Inflammatory macrophage treated with lipopolysaccharide for 1 hour (primary cell): ENCODE results near the gene GOLGA6D.
A peak's percentile ranks its signal among the peaks of the same experiment; 100 is the strongest.
"Not testable (repeated sequence)": the region's sequence is repeated elsewhere in the genome, so short reads cannot be mapped to it uniquely, and the experiment has no call there.

Experiments used
- DNase-seq, 2 donors: peaks; one replicate each; pipeline ENCODE4 v3.0.0-alpha.2; 2020 to 2022

The GOLGA6D gene

DNA sequence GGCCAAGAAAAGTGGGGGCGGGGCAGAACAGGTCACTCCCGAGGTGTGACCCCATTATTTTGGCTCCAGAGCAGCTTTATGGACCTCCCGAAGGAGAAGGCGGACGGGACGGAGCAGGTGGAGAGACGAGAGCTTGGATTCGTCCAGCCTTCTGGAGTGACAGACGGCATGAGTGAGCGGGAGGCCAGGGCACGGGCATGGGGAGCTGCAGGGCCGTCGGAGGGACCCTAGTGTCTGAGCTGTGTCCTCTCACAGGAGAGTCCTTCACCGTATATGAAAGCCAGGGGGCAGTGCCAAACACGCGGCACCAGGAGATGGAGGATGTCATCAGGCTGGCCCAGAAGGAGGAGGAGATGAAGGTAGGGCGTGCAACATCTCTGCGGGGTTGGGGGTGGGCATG is 11.0 kb downstream of the GOLGA6D start:
- DNase-seq = not testable (repeated sequence)

DNA sequence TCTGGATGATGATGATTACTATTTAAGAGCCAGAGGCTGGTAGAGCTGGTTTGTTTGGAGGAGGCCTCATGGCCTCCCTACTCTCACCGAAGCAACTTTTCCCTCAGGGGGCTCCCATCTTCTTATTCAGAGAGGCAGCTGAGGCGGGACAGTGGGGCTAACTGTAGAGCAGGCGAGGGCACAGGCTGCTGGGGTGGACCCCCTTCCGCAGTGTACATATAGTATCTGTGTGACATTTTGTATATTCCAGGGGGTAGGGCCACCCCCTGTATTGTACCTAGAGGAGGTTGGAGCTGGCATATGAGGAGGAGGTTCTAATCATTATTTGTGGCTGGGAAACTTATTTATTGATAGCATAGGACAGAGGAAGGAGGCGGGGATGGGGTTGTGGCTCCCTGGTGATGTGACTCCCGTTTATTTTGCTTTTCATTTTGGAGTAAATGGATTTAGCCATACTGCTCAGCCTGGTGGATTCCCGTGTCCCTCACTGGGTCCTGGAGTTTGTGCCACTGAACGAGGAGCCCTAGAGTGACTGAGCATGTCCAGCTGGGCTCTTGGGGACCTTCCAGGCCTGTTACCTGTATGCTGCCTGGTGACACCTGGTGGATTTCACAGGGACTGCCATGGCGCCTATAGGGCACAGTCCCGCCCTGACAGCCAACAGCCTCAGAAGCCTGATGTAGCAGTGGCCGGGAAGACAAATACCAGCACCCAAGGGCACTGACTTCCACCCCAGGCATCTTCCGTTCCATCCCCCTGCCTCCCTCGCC is 16.1 kb downstream of the GOLGA6D start:
- DNase-seq = not testable (repeated sequence)

DNA sequence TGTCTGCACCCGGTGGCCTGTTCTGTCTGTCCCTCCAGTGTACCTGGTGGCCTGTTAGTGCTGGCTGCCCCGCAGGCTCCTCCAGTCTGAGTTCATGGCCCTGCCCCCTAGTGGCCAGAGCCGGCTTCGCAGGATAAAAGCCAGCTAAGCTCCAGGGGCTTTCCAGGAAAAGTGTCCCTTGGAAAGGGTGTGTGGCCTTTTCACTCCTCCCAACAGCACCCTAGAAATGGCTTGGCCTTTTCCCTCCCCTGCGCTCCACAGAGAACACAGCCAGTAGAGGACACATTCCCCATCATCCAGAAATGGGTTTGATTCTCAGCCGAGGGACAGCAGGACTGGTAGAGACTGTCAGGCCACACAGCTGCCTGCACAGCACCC is 16.7 kb downstream of the GOLGA6D start:
- not testable (repeated sequence) for DNase-seq

DNA sequence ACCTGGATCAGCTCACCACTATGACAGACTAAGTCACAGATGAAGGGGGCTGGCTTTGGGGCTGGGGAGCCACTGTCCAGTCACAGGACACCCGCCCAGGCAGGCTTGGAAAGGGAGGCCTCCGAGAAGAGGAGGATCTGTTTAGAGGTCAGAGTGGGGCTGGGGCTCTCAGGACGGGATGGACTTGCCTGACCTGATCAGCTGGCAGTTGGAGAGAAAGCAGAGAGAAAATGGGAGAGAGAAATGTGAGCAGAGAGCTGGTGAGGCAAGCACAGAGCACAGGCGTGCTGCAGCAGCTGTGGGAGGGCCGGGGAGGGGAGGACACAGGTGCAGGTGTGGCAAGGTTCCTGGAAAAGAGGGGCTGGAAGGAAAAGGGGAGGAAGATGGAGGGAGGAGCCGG is 17.4 kb downstream of the GOLGA6D start:
- not testable (repeated sequence) for DNase-seq

DNA sequence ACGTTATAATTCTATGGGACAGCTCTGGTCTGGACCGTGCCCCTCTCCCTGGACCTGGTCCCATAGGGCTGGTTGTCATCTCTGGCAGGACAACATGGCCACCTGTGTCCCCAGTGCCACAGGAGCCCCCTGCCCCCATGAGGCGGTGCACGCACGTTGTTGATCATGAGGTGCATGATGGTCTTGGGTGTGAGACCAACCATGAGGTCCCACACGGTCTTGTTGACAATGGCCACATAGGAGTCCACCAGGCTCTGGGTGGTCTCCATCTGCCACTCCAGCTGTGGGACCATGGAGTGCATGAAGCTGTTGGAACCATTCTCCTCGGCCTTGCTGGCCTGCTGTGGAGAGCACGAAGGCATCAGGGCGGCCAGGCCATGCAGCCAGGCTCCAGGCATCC is 19.7 kb downstream of the GOLGA6D start:
- DNase-seq = no peak

DNA sequence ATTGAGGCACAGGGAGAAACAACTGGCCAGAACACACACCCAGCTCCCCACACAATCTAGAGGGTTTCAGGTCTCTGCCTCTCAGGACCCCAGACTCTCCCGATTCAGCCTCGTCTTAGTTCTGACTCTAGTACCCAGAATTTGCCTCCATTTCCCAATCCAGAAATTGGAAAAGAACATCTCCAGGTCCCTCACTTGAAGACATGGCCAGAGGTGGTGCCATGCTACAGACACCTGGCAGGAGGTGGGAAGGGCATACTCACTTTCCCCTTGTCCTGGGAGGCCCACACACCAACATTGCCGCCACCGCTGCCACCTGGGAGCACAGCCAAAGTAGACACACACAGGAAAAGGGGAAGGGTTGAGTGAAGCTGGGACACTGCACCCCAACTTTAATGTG is 20.1 kb downstream of the GOLGA6D start:
- DNase-seq = not testable (repeated sequence)

DNA sequence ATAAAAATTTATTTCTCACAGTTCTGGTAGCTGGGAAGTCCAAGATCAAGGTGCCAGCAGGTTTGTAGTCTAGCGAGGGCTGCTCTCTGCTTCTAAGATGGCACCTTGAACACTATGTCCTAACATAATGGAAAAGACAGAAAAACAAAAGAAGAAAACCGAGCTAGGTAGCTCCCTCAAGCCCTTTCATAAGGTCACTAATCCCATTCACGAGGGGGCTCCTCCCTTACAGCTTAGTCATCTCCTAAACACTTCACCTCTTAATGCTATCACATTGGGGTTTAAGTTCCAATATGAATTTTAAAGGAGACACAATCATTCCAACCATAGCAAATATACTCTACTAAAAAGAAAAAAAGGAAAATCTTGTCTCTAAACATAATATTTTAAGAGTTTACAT is 23.6 kb downstream of the GOLGA6D start:
- no peak for DNase-seq

DNA sequence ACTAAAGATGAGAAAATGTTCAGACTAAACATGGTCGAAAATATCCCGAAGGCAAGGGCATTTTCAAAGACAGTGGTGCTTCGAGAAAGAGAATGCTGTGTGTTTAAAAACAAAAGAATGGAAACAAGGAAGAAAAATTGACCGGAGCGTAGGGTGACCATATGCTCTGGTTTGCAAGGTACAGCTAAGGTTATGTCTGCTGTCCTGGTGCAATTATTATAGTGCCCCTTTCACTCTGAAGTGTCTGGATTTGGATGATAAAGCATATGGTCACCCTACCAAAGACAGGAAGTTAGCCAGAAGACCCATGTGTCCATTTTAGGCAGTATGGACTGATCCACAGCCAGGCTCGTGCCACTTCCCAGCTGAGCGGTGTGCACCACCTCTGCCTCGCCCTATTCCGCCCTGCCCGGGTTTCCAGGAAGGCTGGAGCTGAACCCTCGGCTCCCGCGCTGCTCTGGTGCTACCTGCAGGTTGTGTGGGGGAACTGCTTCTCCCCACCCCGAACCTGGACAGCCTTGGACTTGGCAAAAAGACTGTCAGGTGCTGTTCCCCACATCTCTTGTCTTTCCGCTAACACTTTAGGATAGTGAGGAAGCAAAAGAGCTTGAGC is 25.2 kb downstream of the GOLGA6D start:
- DNase-seq = no peak

DNA sequence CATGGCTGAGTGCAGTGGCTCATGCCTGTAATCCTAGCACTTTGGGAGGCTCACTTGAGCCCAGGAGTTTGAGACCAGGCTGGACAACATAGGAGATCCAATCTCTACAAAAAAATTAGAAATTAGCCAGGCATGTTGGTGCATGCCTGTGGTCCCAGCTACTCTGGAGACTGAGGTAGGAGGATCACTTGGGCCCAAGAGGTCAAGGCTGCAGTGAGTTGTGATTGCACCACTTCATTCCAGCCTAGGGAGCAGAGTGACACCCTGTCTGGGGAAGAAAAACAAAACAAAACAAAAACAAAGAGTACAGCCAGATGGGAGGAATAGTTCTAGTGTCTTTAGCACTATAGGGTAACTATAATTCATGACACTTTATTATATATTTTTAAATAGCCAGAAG is 27.1 kb downstream of the GOLGA6D start:
- no peak for DNase-seq

DNA sequence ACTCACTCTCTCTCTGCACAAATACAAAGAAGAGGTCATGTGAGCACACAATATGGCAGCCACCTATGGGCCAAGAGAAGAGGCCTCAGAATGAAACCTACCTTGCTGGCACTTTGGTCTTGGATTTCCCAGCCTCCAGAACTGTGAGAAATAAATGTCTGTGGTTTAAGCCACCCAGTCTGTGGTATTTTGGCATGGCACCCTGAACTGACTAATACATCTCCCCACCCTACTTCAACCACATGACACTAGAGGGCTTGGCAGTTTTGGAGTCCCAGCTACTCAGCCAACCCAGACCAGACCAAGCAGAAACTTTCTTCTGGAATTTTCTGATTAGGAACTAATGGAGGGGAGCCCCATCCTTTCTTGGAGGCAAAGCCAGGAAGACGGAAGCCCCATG is 29.9 kb downstream of the GOLGA6D start:
- not testable (repeated sequence) for DNase-seq

DNA sequence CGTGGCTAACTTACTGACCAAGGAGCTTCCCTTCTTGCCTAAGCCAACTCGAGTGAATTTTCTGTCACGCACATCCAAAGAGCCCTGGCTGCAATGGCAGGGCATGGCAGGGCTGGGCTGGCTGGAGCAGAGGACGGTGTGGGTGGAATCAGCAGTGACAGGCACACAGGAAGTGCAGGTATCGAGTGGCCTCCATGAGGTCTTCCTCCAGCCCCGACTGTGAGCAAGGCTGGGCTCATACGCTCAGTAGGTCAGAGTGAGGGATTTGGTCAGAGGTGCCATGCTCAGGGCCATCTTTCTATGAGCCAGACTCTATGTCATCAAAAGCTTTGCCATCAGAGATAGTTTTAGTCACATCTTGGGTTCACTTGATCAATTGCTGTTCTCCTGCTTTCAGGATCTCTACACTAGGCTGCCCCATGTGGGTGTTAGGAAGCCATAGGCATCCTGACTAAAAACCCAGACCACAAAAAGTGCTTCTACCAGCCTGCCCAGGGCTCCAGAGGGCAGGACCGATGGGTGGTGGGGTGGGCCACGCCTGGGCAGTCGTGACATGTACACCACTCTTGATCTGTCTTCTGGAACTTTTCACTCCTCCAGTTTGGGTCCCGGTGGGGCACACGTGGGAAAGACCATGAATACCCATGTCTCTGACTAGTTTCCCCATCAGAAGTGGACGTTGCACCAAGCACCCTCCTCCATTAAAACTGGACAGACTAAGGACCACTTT is 30.6 kb downstream of the GOLGA6D start:
- no peak for DNase-seq

DNA sequence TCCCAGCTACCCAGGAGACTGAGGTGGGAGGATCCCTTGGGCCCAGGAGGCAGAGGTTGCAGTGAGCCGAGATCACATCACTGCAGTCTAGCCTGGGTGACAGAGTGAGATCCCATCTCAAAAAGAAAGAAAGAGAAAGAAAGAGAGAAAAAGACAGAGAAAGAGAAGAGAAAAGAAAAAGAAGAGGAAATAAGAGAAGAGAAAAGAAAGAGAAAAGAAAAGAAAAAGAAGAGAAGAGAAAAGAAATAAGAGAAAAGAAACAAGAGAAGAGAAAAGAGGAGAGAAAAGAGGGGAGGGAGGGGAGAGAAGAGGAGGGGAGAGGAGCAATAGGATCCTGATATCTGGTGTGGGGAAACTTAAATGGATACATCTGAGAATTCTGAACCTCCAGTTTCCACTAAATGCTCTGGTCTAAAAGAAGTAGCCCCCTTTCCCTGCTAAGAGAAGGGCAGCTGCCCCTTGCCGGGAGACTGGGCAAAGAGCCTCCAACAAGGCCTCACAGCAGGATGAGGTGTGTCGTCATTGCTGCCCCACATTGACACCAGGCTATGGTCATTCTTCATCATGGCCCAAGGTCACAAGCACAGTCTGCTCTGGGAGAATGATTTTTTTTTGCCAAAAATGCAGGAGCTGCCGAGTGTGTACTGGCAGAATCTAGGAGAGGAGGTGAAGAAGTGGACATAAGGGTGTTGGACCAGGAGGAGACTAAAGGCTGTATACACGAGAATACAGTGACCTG is 32.1 kb downstream of the GOLGA6D start:
- DNase-seq = no peak

DNA sequence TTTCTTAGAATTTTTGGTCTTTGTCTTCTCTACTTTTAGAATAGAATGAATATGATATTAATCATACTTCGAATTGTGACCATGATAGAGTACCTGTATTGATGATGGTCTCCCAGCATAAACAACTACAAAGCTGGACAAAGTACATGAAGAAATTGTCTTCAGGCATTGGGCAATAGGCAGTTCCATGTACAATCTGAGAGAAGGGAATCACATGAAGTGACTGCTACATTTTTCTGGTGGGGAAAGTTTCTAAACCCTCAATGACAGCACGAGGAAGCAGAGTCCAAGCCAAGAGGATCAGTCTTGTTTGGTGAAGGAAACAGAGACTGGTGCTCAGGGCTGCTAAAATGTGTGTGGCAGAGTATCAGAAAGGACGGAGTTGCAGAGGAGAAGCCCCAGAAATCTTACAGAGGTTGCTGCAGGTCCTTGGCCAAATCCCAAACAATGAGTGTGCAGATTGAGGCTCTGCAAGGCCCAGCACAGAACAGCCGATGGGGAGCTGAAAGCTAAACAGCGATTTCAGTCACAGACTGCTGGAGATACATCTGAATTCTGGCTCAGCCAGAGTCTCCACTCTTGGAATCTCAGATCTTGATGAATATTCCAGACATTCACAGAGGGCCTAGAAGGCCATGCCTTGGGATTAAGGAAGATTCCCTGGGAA is 36.7 kb downstream of the GOLGA6D start:
- peak; percentile 28 to 55 for DNase-seq

DNA sequence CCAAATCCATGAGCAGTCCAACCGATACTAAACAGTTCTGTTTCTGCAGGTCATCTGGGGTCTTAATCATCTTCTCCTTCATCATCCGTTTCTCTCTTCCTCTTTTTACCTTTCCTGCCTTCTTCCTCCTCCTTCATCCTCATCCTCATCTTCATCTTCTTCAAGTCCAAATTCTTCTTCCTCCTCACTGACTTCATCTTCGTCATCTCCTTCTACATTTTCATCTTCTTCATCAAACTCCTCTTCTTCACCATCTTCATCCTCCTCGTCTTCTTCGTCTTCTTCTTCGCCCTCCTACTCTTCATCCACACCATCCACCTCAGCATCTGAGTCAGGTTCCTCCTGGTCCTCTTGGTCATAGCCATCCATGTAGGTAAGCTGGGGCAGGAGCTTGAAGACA is 39.1 kb downstream of the GOLGA6D start:
- no peak for DNase-seq

DNA sequence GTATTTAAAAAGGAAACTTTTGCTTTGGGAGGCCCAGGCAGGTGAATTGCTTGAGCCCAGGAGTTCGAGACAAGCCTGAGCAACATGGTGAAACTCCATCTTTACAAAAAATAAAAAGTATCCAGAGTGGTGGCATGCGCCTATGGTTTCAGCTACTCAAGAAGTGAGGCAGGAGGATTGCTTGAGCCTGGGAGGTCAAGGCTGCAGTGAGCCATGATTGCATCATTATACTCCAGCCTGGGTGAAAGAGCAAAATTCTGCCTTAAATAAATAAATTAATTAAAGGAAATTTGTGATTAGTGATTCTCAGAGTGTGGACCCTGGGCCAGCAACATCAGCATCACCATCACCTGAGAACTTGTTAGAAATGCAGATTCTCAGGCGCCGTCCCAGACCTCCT is 43.3 kb downstream of the GOLGA6D start:
- no peak for DNase-seq

DNA sequence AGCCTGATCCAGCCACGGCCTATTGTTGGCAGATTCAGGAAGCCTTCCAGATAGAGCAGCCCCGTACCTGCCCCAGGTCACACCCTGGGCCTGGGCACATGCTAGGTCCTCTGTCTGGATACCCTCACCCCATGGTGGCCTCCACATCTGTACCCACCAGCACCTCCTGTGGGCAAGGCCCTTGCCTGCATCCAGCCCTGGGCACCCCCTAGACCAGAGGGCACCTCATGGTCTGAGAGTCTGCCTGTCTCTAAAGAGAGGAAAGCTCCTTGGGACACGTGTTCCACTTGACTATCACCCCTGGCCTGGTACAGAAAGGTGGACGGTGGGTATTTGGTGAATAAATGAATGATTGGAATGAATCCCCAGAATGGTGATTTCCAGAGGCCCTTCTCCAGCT is 44.4 kb downstream of the GOLGA6D start:
- DNase-seq = no peak

DNA sequence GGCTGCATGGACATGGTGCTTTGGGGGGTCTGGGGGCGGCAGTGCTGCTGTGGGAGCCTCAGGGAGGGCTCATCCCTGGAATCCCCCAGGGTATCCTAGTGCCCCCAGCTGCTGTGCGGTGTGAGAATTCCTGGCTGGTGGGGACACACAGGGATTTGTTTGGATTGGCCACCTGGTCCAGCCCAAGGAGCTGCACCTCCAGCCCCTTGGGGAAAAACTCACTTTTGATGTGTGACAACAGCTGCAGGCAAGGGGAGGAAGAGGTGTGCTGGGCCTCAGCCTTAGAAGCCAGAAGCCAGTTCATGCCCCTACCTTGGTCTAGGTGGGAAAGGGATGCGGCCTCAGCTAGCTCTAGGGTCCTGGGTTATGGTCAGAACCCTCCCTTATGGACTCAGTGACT is 44.9 kb downstream of the GOLGA6D start:
- DNase-seq = no peak

DNA sequence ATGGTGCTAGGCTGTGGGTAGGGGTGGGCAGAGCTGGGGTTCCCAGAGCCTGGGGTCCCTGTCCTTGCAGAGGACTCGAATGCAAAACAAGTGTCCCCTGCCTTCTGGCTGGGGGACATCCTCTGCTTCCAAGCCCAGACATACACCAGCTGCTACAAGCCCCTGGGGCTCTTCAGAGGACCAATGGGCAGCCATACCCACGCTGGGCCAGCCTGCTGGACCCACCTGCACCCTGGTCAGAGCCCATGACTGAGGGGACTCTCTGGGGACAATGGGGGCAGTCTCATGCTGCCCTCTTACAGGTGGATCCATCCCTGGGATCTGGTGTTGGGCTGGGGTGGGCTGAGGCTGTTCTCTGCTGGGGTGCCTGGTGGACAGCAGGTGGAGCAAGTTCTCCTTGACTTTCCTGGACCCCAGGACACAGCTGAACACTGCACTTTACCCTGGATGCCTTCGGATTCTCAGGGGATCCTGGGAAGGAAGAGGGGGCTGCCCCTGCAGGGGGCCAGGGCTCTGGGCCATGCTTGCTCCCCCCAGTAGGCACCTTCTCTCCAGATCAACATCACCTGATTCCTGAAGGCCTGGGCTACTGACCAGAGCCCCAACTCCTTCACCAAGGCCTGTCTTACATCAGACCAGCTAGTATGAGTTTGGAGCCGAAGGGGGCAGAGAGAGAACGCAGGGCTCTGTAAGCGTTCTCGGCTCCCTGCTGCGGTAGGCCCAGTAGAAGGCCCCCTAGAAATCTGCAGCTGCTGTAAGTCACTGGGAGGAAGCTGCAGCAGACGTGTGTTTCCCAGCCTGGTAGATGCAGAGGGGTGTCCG is 46.1 kb downstream of the GOLGA6D start:
- no peak for DNase-seq

DNA sequence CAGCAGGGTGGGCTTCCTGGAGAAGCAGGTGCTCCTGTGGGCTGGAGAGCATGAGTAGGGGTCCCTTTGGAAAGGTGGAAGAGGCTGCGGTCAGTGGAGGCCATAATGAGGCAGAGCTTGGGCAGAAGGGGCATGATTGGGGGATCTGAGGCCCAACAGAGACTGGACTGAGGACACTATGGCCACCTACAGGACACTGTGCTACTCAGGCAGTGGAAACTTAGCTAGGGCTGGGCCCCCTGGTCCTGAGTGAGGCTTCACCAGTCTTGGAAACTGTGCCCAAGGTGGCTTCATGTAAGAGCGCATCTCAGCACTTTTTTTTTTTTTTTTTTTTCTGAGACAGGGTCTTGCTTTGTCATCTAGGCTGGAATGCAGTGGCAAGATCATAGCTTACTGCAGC is 46.9 kb downstream of the GOLGA6D start:
- DNase-seq = no peak

DNA sequence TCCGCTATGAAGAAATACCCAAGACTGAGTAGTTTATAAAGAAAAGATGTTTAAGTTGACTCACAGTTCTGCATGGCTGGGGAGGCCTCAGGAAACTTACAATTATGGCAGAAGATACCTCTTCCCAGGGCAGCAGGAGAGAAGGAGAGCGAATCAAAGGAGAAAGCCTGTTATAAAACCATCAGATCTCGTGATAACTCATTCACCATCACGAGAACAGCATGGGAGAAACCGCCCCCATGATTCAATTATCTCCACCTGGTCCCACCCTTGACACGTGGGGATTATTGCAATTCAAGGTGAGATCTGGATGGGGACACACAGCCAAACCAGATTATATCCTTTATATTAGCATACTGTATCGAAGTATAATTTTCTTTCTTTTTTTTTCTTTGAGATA is 49.5 kb downstream of the GOLGA6D start:
- DNase-seq = not testable (repeated sequence)

DNA sequence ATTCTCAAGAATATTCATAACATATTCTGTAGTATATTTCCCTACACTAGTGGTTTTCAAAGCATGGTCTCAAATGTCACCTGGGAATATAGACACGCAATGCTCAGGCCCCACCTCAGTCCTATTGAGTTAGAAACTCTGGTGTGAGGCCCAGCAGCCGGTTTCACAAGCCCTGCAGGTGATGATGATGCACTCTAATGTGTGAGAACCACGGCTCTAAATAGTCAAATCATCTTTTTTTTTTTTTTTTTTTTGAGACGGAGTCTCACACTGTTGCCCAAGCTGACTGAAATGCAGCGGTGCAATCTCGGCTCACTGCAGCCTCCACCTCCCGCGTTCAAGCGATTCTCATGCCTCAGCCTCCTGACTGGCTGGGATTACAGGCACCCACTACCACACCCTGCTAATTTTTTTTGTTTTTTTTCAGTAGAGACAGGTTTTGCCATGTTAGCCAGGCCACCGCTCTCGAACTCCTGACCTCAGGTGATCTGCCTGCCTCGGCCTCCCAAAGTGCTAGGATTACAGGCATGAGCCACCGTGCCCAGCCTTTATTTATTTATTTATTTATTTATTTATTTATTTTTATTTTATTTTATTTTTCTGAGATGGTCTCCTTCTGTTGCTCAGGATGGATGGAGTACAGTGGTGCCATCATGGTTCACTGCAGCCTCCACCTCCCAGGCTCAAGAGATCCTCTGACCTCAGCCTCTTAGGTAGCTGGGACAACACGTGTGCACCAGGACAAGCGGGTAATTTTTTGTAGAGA is 51.2 kb downstream of the GOLGA6D start:
- DNase-seq = not testable (repeated sequence)
